Glomerular visceral epithelial cell (primary cell): ENCODE results near the gene C10orf90.

Experiments
- DNase-seq: peaks from one replicate; pipeline ENCODE4 v3.0.0-alpha.2; 2016; ENCODE audit errors: extremely low spot score

C10orf90 gene

DNA sequence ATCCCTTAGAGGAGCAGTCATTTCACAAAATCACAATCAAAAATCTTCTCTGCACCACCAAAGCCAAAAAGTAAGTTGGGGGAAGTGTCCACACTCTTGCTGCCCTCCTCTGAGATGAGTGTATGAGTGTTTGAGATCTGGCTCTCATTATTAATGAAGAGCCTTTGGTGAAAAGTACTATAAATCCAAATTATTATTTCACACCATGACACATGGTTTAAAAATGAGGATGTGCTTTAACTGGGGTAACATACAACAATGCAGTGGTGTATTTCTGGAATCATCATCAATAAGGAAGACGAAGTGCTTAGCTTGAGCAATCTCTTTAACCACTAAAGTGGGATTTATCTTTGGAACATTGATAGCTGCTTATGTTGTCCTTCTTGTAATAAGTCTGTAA lies 168.1 kb downstream of the C10orf90 start:
- no peak for DNase-seq

DNA sequence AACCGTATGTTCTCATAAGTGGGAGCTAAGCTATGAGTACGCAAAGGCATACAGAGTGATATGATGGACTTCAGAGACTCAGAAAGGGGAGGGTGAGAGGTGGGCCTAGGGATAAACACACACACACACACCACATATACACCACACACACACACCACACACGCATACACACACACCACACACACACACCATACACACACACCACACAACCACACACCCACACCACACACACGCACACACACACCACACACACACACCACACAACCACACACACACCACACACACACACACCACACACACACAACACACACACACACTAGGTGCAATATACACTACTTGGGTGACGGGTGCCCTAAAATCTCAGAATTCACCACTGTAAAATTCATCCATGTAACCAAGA lies 168.7 kb downstream of the C10orf90 start:
- DNase-seq = no peak

DNA sequence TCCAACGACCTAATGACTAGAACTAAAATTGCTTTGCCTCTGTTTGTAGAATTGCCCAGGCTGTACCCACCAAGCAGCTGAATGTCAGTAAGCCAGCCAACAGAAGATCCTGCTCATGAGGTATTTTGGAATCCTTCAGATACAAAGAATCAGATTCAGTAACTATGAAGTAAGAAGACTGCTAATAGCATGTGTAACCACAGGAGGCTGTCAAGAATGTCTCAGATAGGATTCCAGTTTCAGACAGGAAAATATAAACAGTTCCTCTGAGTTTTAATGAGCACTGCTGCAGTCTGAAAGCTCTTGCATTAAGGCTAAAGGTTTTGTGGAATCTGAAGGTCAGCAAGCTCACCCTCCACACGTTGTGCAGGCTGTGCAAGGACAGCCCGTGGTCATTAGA lies 169.6 kb downstream of the C10orf90 start:
- peak; percentile 40 for DNase-seq

DNA sequence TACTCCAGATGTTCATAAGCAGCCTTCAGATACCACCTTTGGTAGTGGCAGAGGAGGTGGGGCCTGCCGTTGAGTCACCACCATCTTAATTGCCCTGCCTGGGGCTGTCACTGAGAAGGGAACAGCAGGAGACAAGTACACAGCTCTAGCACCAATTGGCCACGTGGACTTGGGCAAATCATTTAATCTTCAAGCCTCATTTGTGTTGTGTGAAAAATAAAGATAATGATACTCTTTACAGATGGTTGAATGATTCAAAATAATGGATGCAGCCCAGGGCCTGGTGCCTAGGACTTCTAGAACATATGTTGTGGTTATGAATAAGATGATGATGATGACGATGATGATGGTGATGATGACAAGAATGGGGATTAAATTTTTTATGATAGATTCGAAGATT lies 170.3 kb downstream of the C10orf90 start:
- DNase-seq = no peak

DNA sequence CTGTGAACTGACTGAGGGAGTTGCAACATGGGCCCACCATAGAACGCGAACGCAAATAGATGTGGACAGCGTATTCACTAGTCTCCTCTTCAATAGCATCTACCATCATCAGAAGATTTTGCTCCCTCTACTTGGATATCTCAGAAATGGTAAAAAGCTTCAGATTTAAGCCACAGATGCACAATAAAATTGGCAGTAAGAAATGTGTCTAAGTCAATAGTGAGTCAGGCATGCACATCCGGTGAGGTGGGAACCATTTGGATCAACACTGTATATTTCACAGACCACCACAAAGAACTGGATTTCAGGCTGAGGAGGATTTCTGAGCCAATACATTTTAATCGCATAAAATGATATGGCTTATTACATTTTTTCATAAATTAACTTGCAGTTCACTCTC lies 170.7 kb downstream of the C10orf90 start:
- DNase-seq = no peak

DNA sequence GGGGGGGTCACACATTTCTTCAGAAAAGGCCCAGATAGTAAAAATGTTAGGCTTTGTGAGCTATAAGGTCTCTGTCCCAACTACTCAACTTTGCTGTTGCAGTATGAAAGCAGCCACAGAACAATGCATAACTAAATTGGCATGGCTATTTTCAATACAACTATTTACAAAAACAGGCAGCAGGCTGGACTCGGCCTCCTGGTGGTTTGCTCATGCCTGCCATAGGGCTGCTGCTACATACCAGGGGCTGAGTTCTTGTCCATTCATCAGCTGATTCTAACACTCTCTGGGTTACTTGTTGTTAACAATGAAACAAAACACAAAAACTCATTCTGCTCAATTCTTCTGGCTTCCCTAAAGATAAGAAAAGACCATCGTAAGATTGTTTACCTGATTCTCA lies 172.8 kb downstream of the C10orf90 start:
- no peak for DNase-seq

DNA sequence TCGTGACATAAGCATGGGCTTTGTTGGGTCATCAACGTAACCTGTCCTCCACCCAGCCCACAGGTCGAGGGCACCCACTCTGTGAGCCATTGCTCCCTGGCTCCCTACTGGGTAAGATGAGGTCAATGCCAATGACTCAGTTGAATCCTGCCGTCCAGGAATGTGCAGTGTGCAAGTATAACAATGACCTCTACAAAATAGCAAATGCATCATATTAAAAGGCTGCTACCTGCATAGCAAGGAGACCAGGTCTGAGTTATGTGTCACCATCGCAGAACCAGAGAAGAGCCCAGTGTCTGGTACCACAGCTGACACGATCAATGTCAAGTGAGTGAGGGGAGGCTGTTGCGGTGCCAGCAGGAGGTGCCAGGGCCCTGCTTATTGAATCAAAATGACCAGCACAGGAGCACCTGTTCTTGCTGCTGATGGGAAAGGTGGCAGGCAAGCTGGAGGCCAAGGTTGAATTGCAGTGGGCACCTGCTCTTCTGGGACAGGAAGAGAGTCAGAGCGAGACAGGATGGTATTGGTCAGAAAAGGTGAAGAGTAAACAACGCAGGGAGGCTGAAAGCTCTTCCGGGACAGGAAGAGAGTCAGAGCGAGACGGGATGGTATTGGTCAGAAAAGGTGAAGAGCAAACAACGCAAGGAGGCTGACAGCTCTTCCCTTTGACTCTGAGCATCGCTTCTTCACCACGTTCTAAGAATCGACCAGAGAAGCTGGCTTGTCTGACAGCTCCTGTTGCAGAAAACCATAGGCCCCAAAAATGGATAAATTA lies 173.5 kb downstream of the C10orf90 start:
- DNase-seq = no peak

DNA sequence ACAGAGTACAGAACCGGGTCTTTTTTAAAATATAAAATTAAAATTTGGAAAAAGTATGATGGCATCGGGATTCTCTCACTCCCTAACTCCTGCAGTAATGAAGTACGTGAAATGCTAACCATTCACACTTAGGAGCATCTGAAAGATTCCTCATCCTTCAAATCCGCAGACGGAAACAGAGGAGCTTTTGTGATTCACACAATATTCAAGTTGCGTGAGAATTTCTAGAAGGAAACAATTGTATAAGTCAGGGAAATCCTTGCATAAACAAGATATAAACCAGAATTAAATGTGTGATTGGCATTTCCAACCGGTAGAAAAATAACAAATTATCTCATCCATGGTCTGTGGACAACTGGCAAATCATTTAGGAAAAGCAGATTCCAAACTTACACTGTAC lies 179.0 kb downstream of the C10orf90 start:
- DNase-seq = no peak

DNA sequence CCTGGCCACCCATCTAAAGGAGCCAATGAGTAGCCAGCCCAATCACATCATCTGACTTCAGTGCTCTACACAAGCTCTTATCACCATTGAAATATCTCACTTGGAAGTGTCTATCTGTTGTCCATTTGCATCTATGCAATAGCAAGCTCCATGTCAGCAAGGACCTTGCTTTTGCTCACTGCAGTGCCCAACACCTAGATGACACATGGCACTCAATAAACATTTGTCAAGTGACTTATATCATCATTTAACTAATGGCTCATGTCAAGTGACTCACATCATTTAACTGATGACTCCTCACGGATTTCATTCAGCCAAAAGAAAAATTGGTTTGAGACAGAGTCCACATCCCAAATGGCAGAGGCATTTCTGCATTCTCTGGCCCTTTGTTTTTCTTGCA lies 189.3 kb downstream of the C10orf90 start:
- DNase-seq = no peak

DNA sequence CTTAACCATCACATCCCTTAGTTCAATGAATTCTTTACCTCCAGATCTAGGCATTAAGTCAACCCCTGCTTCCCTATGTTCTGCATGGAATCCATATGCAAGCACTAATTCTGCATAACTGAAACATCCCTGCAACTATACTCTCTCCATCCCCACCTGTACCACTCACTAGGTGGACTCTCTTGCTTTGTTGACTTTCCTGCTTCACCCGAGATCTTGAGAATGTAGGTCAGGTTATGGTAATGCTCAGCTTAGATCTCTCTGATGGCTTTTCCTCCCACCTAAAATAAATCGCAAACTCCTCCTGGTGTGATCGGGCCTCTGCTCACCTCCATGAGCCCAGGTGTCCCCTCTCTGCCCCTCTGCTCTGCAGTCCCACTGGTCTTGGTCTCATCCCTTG lies 189.8 kb downstream of the C10orf90 start:
- no peak for DNase-seq

DNA sequence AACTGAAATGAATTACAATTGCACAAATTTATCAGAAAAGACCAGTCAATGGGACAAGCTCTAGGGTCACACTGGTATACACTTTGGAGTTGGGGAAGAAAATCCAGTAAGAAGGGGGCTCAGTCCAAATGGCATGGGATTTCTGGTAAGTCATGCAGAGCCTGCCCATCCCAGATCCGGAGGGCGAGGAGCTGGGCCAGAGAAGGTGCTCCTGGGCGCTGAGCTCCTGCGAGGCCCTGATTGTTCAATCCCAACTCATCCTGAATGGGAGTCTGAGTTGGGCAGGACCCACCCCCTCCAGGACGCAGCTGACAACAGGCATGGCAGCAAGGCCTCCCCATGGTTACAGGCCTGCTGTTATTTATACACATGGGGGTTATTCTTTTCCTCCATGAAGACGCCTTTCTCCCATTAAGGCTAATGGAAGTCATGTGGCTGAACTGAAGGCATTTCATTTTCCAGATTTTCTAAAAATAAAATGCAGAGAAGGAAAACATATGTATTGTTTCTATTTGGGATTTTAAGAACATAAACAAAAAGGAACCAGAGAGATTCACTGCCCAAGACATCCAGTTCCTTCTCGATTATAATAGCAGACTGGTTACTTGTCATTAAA lies 191.1 kb downstream of the C10orf90 start:
- no peak for DNase-seq

DNA sequence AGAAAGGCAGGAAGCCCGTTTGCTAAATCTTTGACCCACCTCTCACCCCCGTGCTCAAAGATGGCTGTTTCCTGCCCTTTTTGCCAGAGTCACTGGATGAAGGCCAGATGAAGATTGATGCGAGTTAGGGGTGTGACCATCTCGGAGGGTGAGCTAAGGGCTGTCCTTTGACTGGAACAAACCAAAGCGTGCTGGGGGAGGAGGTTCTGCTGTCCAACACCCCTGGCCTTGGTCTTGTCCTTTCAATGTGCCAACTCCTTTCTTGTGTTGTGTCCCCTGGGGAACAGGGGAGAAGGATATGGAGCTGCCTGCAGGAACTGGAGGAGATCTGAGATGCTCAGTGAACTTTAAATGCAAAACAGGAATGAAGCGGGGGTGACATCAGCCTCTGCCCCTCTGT lies 191.9 kb downstream of the C10orf90 start:
- no peak for DNase-seq

DNA sequence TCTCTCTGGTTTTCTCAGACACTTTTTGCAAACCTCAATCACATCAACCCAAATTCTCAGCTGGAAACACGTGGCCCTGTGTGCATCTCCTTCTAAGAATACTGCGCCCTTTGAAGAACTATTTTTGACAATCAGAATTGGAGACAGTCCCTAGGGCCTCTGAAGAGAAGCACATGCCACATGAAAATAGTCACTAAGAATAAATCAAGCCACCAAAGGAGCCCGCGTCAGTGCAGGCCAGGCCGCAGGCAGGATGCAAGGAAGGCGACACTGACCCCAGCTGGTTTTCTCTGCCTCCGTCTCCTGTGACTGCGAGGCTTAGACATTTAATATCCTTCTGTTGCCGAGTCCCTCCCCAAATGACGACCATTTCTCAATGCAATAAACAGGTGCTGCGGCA lies 194.2 kb downstream of the C10orf90 start:
- DNase-seq = no peak

DNA sequence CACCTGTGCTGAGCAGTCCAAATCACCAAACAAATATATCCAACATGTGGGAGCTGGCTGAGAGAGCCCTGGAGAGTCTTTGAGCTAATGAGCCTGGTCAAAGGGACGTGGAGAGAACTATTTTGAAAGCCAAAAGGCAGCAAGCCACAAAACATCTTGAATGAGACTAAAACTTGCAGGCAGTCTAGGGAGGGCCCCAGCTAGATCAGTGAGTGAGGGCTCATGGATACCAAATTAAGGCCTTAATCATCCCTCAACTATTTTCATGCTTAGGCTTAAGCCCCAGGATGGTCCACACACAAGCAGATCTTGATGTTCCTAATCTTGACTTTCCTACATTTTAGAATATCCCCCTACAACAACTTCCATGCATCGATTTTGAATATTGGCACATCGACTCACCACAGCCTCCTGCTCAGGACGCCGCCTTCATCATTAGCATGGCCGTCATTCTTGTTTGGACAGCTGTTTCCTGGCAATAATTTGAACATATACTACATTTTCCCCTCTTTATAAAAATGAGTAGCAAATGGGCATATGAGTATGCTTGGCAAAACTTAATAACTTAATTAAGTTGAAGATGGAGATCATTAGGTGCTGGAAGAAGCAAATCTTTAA lies 195.3 kb downstream of the C10orf90 start:
- no peak for DNase-seq

DNA sequence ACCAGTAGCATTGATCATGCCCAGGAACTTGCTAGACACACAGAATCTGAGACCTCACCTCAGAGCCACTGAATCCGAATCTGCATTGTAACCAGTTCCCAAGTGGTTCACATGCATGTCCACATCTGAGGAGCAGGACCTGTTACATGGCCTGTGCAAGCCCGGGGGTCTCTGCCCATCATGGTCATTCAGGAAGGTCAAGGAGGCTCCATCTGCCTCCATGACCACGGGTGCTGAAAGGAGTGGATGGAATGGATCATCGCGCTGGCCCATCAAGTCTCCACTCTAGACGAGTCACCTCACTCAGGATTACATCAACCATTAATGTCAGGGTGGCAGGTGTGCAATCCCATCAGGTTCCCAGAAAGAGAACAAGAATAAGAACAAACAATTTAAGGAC lies 196.5 kb downstream of the C10orf90 start:
- no peak for DNase-seq

DNA sequence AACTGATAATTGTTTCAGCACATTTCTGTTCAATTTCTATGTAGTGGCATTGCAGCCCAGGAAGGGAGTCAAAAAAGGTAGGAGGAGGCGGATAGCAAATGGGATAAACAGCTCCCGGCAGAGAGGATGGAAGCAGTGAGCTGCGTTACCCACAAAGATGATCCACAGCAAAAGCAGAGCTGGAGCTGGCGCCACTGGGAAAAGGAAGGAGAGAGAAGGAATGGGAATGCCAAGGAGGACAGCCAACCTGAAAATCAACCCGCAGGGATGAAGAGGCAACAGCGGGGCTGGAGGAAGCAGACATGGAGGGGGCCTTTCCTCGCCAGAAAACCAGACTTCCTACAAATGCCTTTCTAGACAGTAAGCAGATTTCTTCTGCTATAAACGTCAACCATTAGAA lies 199.5 kb downstream of the C10orf90 start:
- no peak for DNase-seq

DNA sequence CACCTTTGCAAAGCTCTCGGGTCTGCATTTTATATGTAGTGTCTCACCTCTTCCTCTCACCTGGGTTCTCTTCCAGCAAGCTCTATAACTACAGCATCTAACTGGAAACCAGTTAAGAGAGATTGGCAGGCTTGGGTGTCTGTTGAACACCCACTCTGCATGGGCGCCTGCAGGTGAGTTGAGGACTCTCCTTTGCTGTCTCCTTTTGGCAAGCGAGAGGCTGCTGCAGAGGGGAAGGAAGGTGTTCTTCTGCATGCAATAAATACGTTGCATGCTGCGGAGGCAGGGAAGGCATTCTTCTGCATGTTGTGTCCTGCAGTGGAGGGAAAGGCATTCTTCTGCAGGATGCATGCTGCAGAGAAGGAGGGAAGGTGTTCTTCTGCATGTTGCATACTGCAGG lies 200.8 kb downstream of the C10orf90 start:
- no peak for DNase-seq

DNA sequence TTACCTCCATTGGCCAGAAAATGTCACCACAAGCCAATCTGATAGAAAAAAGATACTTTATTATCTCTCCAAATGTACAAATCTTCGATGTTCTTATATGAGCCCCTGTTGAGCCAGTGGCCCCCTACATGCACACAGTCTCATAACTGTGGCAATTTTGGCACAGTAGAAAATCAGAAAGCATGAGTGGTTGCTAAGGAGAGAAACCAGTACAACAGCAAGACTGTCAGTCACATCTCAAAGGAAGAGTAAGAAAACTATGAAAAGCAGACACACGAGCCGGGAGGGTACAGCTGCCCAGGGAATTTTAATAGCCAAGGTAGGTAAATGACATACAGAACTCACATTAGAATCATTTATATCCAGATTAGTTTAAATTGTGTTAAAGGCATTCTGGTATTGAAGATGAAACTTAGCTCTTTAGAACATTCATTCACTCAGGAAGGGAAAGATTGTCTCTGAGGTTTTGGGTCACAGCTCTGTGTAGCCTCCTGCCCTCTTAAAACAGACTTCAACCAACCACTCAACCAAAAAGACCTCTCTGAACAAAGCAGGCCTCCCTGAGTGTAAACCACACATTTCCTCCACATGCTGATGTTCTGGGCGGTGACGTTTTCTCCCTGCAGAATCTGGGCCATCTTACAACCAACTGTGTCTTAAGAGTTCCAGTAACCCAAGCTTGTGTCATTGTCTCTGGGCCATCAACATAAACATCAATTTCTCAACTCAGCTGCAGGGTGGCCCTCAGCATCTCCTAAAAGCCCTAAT lies 201.4 kb downstream of the C10orf90 start:
- peak; percentile 53 for DNase-seq

DNA sequence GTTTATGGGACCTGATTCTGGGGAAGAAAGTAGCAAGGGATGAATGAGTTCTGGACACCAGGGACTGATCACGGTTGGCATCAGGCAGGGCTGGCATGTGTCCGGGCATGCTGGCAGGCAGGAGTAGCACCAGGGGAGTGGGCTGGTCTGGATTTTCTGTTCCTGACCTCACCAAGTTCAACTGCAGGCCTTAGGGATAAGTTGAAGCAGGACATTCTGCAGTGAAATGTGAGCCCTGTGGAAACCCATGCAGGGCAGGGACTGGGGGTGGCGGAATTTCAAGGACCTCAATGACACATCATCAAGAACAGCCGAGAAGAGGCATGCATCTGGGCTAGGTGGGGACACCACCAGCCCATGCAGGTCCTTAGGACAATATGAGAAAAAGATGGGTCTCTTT lies 202.0 kb downstream of the C10orf90 start:
- no peak for DNase-seq

DNA sequence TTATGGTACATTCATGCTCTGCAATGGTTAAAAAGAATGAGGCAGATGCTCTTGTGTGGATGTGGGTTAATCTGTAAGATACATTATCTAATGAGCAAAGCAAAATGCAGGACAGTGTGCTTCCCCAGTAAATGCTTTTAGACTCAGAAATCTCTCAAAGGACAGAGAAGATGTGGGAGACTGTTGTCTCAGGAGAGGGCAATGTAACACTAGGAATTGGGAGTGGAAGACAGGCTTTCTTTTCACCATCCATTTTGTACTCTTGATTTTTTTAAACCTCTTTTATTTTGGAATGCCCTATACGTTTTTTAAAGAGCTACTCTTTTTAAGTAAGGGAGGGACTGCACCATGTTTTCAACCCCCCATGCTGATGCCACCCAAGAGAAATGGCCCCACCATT lies 204.7 kb downstream of the C10orf90 start:
- no peak for DNase-seq

DNA sequence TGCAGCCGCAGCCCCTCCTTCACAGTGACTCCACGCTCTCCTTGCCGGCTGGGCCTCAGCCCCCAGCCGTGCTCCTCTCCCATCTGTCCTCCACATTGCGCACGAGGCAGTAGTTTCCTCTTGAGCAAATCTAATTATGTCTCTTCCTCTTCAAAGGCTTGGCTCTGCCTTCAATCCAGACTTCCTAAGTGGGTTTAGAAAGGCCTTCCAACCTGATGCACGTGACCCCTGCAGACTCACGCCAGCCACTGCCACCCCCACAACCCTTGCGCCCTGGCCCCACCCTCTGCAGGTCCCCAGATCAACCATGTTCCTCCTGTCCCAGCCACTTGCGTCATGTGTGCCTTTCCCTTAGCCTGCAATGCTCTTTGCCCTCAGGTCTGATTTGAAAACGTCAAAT lies 207.2 kb downstream of the C10orf90 start:
- no peak for DNase-seq

DNA sequence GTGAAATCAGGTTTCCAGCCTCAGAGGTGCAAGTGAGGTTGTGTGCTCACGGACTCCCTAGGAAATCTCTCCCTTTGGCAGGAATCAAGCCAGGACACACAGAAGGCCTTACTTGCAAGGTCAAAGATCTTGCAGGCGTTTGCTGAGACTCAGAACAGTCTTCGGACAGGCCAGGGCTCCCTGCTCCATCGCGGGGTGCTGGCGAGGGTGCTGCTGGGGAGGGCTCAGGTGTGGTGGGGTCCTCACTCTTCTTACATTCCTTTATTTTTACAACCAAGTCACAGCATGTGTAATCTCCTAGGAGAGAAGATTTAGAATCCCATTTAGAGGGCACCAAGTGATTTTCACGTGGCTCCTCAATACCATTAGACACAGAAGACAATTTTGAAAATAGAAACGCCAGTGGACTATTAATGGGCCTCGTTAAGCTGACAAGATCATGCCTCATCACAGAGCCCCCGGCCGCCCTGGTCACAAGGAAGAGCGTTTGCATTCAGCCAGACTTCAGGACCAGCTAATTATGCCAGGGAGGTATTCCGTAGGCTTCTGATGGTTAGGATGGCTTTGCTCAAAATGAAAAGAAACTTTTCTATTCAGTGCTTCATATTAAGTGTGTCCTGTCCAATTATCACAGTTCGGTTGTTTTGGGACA lies 209.1 kb downstream of the C10orf90 start:
- no peak for DNase-seq
